B cell (primary cell): ENCODE results near the gene UBE2J1. TPM values are rescaled to one million over a fixed set of nuclear protein-coding genes. Genes with fewer than 3 reads are reported as not detected.

Source experiments
- ATAC-seq: fragments of 200-7000 bp; cut with Tn5 transposase; one replicate; pipeline ENCODE4 v1.10.0; 2021; ENCODE audit warnings: low read depth, mild to moderate bottlenecking, moderate number of reproducible peaks, moderate library complexity
- CTCF ChIA-PET: fragments of 350-600 bp; sonication (Branson Sonifier 250); formaldehyde crosslinking; loops from one replicate; lab custom pipeline; 2021; ENCODE audit warnings: antibody characterized with exemption, inconsistent platforms; lab: Charles Lee
- POLR2A ChIA-PET: fragments of 350-600 bp; sonication (Branson Sonifier 250); formaldehyde crosslinking; loops from one replicate; lab custom pipeline; 2021; ENCODE audit warnings: antibody characterized with exemption; lab: Charles Lee
- DNase-seq: peaks from one replicate; pipeline ENCODE4 v3.0.0; 2013
- H2AFZ ChIP-seq: 2 replicates; pipeline ENCODE4 v1.6.1; 2012; ENCODE audit warnings: mild to moderate bottlenecking, low read depth, low read length; ENCODE audit not compliant: insufficient read depth, poor library complexity, severe bottlenecking
- H3K27ac ChIP-seq, 2 donors: 1 replicate in 1 of 2; 2 replicates in 1 of 2; pipeline ENCODE4 v1.5.1; 2012 to 2013; ENCODE audit warnings: low read length in 2 of 2, mild to moderate bottlenecking in 2 of 2, moderate library complexity in 1 of 2
- H3K27me3 ChIP-seq, 4 experiments: fragments of 200-600 bp in 1 of 4; sonication (generic) in 1 of 4; replicated peaks in 1 of 4; 1 replicate in 2 of 4; 2 replicates in 2 of 4; pipeline versions ENCODE4 v1.6.1 to v1.7.0; 2013 to 2016; ENCODE audit warnings: low read length in 3 of 4, mild to moderate bottlenecking in 2 of 4, mixed read lengths in 1 of 4, moderate library complexity in 1 of 4; ENCODE audit not compliant: insufficient read depth in 4 of 4, control insufficient read depth in 3 of 4; ENCODE audit errors: control extremely low read depth in 1 of 4
- H3K36me3 ChIP-seq, 2 experiments: replicated peaks in 1 of 2; 1 replicate in 1 of 2; 2 replicates in 1 of 2; pipeline versions ENCODE4 v1.6.1 to v1.7.1; 2013; ENCODE audit warnings: low read length in 1 of 2; ENCODE audit not compliant: insufficient read depth in 2 of 2, control insufficient read depth in 1 of 2; ENCODE audit errors: control extremely low read depth in 1 of 2, extremely low read depth in 1 of 2
- H3K4me1 ChIP-seq, 2 donors: fragments of 200-600 bp in 1 of 2; sonication (generic) in 1 of 2; 1 replicate in 1 of 2; 2 replicates in 1 of 2; pipeline versions ENCODE4 v1.5.1 to v1.6.1; 2013 to 2017; ENCODE audit warnings: low read length in 2 of 2; ENCODE audit not compliant: control insufficient read depth in 2 of 2, insufficient read depth in 2 of 2
- H3K4me2 ChIP-seq: replicated peaks from 2 replicates; pipeline ENCODE3; 2012; ENCODE audit warnings: mild to moderate bottlenecking, low read depth, low read length; ENCODE audit not compliant: poor library complexity, severe bottlenecking
- H3K4me3 ChIP-seq, 5 experiments: fragments of 200-600 bp in 1 of 5; sonication (generic) in 1 of 5; 1 replicate in 3 of 5; 2 replicates in 2 of 5; pipeline versions ENCODE4 v1.5.1 to v1.7.0; 2011 to 2016; ENCODE audit warnings: low read length in 4 of 5, mild to moderate bottlenecking in 4 of 5, low read depth in 2 of 5, control low read depth in 1 of 5, moderate library complexity in 1 of 5; ENCODE audit not compliant: insufficient read depth in 1 of 5; ENCODE audit errors: control extremely low read depth in 1 of 5, extremely low read depth in 1 of 5
- H3K79me2 ChIP-seq: fragments of 200-600 bp; sonication (generic); one replicate; pipeline ENCODE4 v1.6.0; 2016; ENCODE audit warnings: low read length; ENCODE audit not compliant: control insufficient read depth, insufficient read depth
- H3K9ac ChIP-seq: fragments of 200-600 bp; sonication (generic); 2 replicates; pipeline ENCODE4 v1.6.1; 2017; ENCODE audit warnings: mild to moderate bottlenecking, low read length, moderate library complexity
- H3K9me3 ChIP-seq, 3 donors: one replicate each; pipeline versions ENCODE4 v1.6.1 to v1.7.1; 2013; ENCODE audit warnings: low read length in 2 of 3; ENCODE audit not compliant: control insufficient read depth in 2 of 3, insufficient read depth in 1 of 3; ENCODE audit errors: control extremely low read depth in 1 of 3
- H4K20me1 ChIP-seq: 2 replicates; pipeline ENCODE4 v1.6.0; 2012; ENCODE audit warnings: mild to moderate bottlenecking, low read length; ENCODE audit not compliant: insufficient read depth, control insufficient read depth, poor library complexity, severe bottlenecking
- H3K27ac Mint-ChIP-seq: one replicate; pipeline ENCODE4 v1.8.0; 2021; ENCODE audit warnings: mixed read lengths
- H3K27me3 Mint-ChIP-seq: one replicate; pipeline ENCODE4 v1.8.0; 2021; ENCODE audit warnings: mixed read lengths
- H3K4me1 Mint-ChIP-seq: one replicate; pipeline ENCODE4 v1.8.0; 2021; ENCODE audit warnings: mixed read lengths
- H3K4me3 Mint-ChIP-seq: one replicate; pipeline ENCODE4 v1.8.0; 2021; ENCODE audit warnings: mixed read lengths
- H3K9me3 Mint-ChIP-seq: one replicate; pipeline ENCODE4 v1.8.0; 2022; ENCODE audit warnings: mixed read lengths; ENCODE audit not compliant: insufficient read depth
- EZH2 ChIP-seq: IDR thresholded peaks from 2 replicates; pipeline ENCODE4 v1.6.1; 2012; ENCODE audit warnings: borderline replicate concordance, low read depth, mild to moderate bottlenecking, moderate library complexity, low read length; ENCODE audit not compliant: insufficient read depth, poor library complexity, severe bottlenecking
- WGBS: methylation state at CpG from one replicate; pipeline ENCODE4 v1.1.5; 2013; ENCODE audit warnings: missing lambda C conversion rate; ENCODE audit not compliant: insufficient coverage; 5-methylcytosine and 5-hydroxymethylcytosine counted together
- intact Hi-C: fragments of 100-400 bp; cut with micrococcal nuclease; formaldehyde crosslinking; loops from one replicate; pipeline ENCODE4 v1.10.0; 2022
- polyA plus RNA-seq: library from polyadenylated mRNA; depleted of rRNA; stranded (reverse); fragments of >200 nt; gene quantifications from 2 replicates; pipeline ENCODE4 v1.2.3, GENCODE V29; 2012
- total RNA-seq, 2 donors: library from RNA; stranded (reverse); fragments of 120-200 nt in 1 of 2; gene quantifications; 1 replicate in 1 of 2; 2 replicates in 1 of 2; pipeline versions ENCODE4 v1.2.3 to v1.2.4, GENCODE V29; 2013 to 2022
- TF ChIP-seq, protein P1 (sequence below): fragments of 200-600 bp; IDR thresholded peaks from one replicate; pipeline ENCODE4 v1.8.0; 2022; ENCODE audit warnings: antibody characterized with exemption, mild to moderate bottlenecking

Gene UBE2J1
- total and polyA plus RNA-seq, 2 donors (not counting 1 experiment from before 2014, with no cell fraction given) = 31.1 to 55.6 TPM

- no peak overlapping the region for H3K4me2 ChIP-seq
- POLR2A ChIA-PET = no interaction called here
- 65% methylated on average over 9 of the region's 9 CpGs for WGBS
Measured at GRCh38 chr6:89311853-89312531, 40.5 kb downstream of the UBE2J1 start.

GRCh38 chr6:89311530-89311852 is 41.0 kb downstream of the UBE2J1 start:
- DNase-seq (no peak), ATAC-seq (no peak)
- H3K9ac ChIP-seq = no peak overlapping the region
- intact Hi-C loops = no loop called here
- Mint-ChIP-seq H3K27me3 (no peaks in the 10 kb centered on the region), H3K4me1 (peaks cover 5% of the 10 kb centered on the region), H3K27ac (no peak overlapping the region), H3K9me3 (no peaks in the 10 kb centered on the region), H3K4me3 (no peak overlapping the region)
- H3K4me1 ChIP-seq = no peaks in the 10 kb centered on the region
- WGBS = 63% methylated on average over 4 of the region's 5 CpGs
- no peaks in the 10 kb centered on the region for H3K9me3 ChIP-seq
- peaks cover 1 to 4% of the 10 kb centered on the region in 2 experiments for H3K36me3 ChIP-seq
- POLR2A ChIA-PET = no interaction called here
- no peaks in the 10 kb centered on the region for H4K20me1 ChIP-seq
- H3K4me2 ChIP-seq = no peak overlapping the region
- CTCF ChIA-PET = no interaction called here
- H3K4me3 ChIP-seq = no peak overlapping the region
- TF ChIP-seq EZH2 = no peak
- TF ChIP-seq, protein P1, sequence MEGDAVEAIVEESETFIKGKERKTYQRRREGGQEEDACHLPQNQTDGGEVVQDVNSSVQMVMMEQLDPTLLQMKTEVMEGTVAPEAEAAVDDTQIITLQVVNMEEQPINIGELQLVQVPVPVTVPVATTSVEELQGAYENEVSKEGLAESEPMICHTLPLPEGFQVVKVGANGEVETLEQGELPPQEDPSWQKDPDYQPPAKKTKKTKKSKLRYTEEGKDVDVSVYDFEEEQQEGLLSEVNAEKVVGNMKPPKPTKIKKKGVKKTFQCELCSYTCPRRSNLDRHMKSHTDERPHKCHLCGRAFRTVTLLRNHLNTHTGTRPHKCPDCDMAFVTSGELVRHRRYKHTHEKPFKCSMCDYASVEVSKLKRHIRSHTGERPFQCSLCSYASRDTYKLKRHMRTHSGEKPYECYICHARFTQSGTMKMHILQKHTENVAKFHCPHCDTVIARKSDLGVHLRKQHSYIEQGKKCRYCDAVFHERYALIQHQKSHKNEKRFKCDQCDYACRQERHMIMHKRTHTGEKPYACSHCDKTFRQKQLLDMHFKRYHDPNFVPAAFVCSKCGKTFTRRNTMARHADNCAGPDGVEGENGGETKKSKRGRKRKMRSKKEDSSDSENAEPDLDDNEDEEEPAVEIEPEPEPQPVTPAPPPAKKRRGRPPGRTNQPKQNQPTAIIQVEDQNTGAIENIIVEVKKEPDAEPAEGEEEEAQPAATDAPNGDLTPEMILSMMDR = no peak
- H2AFZ ChIP-seq = no peak overlapping the region
- H3K79me2 ChIP-seq = no peaks in the 10 kb centered on the region
- no peaks in the 10 kb centered on the region for H3K27me3 ChIP-seq
- H3K27ac ChIP-seq = no peak overlapping the region

More at GRCh38 chr6:89311853-89312531, 40.5 kb downstream of the UBE2J1 start:
- Histone ChIP-seq H4K20me1 (no peaks in the 10 kb centered on the region), H3K4me1 (no peaks in the 10 kb centered on the region), H3K27me3 (no peaks in the 10 kb centered on the region), H3K27ac (no peak overlapping the region), H3K4me3 (no peak overlapping the region), H3K36me3 (peaks cover 1 to 4% of the 10 kb centered on the region in 2 experiments), H3K9me3 (no peaks in the 10 kb centered on the region), H2AFZ (no peak overlapping the region), H3K9ac (no peak overlapping the region), H3K79me2 (no peaks in the 10 kb centered on the region)
- ATAC-seq (no peak), DNase-seq (no peak)
- intact Hi-C loops = no loop called here
- peaks cover 8% of the 10 kb centered on the region for H3K4me1 Mint-ChIP-seq
- CTCF ChIA-PET = no interaction called here
- H3K27me3 Mint-ChIP-seq = no peaks in the 10 kb centered on the region
- H3K27ac Mint-ChIP-seq = no peak overlapping the region
- no peak overlapping the region for H3K4me3 Mint-ChIP-seq
- no peaks in the 10 kb centered on the region for H3K9me3 Mint-ChIP-seq
- TF ChIP-seq EZH2 = no peak
